ENCODE measurements around the gene LDAH.
"Not testable (repeated sequence)": the region's sequence is repeated elsewhere in the genome, so short reads cannot be mapped to it uniquely, and the experiment has no call there.

Gene LDAH

DNA sequence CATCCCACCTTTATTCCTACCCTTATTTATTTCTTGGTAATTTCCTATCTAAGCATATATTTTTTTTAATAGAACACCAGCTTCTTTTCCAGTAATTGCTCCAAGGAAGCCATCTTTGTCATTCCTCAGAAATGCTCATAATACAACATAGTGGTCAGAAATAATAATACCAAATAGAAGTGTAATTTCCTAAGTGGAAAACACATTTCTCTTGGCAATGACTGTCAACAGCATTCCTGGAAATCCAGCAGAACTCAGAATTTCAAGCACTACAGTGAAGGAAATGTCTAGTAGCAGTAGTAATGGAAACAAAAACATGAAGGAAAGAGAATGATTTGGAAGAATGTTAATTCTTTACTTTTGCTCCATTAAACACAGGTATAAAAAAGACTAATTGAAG lies 99.4 kb downstream of the LDAH start:
- DNase-seq (ENCODE audit: low spot score), result no peak

DNA sequence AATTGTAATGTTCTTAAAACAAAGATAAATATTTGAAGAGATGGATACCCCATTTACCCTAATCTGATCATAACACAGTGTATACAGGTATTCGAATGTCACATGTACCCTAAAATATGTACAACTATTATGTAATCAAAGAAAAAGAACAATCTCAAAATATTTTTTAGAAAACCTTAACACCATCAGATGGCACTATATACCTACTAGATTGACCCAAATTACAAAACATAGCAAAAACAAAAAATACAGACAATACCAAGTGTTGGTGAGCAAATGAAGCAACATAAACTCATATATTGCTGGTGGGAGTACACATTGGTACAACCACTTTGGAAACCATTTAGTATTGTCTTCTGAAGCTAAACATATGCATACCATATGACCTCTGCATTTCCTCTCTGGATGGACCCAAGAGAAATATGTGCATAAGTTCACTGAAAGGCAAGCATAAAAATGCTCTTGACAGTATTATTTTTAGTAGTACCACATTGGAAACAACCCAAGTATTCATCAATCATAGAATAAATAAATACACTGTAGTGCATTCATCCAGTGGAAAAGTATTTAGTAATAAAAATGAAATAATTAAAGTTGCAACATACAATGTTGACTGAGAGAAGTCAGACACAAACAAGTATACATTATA lies 100.2 kb downstream of the LDAH start:
- no peak for DNase-seq (ENCODE audit: low spot score)

DNA sequence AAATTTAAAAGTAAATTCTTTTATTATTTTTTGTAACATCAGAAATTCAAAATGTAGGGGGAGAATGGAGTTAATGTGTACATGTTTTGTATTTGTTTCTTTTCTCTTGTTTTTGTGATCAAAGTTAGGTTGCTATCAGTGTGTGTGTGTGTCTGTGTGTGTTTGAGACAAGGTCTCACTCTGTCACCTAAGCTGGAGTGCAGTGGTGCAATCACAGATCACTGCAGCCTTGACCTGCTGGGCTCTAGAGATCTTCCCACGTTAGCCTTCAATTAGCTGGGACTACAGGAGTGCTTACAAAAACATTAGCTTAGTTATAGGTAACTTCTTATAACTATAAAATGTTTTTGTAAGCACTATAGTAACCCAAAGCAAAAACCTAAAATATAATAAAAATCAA lies 105.3 kb downstream of the LDAH start:
- DNase-seq (ENCODE audit: low spot score), result no peak

GRCh38 chr2:20716164-20716563 lies 106.7 kb downstream of the LDAH start:
- not testable (repeated sequence) for DNase-seq (ENCODE audit: low spot score)

DNA sequence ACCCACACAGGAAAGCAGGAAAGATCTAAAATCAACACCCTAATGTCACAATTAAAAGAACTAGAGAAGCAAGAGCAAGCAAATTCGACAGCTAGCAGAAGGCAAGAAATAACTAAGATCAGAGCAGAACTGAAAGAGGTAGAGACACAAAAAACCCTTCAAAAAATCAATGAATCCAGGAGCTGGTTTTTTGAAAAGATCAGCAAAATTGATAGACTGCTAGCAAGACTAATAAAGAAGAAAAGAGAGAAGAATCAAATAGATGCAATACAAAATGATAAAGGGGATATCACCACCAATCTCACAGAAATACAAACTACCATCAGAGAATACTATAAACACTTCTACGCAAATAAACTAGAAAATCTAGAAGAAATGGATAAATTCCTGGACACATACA lies 108.5 kb downstream of the LDAH start:
- DNase-seq (ENCODE audit: low spot score), result not testable (repeated sequence)

GRCh38 chr2:20713585-20713984 lies 109.3 kb downstream of the LDAH start:
- DNase-seq (ENCODE audit: low spot score), result not testable (repeated sequence)

DNA sequence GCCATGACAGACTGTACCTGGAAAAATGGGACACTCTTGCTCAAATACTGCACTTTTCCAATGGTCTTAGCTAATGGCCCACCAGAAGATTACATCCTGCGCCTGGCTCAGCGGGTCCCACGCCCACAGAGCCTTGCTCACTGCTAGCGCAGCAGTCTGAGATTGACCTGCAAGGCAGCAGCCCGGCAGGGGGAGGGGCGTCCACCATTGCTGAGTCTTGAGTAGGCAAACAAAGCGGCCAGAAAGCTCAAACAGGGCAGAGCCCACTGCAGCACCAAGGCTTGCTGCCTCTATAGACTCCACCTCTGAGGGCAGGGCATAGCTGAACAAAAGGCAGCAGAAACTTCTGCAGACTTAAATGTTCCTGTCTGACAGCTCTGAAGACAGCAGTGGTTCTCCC lies 111.3 kb downstream of the LDAH start:
- not testable (repeated sequence) for DNase-seq (ENCODE audit: low spot score)

DNA sequence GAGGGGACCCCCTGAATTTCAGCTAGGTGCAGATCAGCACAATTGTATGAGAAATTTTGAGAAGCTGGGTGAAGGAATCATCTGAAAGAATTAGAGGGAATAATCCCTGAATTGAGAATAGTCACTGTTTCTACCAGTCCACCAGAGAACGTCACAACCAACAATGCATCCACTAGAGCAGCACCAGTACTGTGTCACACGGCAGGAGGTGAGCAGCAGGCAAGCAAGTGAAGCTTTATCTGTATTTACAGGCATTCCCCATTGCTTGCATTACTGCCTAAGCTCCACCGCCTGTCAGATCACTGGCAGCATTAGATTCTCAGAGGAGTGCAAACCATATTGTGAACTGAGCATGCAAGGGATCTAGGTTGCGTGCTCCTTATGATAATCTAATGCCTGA lies 115.3 kb downstream of the LDAH start:
- no peak for DNase-seq (ENCODE audit: low spot score)

DNA sequence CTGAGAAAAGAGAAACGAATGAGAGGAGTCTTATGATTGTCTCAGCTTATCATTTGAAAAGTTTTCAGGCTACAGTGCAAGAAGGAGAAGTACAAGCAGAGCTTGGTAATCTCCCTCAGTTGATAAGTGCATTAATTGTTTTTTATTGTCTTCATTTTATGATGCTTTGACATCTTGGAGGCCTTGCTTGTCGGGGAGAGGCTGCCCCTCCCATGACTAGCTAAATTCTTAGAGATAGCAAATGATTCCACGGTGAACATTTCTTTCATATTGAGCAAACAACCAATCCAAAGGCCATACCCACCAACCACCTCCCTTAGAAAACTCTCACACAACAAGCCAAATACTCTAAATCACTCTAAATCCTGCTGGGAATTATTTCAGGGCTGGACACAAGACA lies 116.1 kb downstream of the LDAH start:
- no peak for DNase-seq (ENCODE audit: low spot score)

DNA sequence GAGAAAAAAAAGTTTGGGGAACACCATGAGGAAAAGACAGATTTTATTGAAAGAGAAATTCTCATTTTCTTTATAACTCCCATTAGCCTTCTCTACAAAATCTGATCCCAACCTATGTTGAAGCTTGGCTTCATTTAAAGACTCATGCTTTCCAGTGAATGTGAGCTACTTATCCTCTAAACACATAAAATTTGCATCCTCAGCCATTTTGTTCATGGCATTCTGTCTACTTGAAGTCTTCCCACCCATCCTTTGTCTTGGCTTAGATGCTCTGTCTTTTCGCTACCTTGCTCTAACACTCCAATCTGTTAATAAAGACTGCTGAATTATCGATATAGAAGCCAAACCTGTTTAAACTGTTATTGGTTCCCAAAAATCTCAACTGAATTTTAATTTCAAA lies 116.7 kb downstream of the LDAH start:
- DNase-seq (ENCODE audit: low spot score), result no peak

DNA sequence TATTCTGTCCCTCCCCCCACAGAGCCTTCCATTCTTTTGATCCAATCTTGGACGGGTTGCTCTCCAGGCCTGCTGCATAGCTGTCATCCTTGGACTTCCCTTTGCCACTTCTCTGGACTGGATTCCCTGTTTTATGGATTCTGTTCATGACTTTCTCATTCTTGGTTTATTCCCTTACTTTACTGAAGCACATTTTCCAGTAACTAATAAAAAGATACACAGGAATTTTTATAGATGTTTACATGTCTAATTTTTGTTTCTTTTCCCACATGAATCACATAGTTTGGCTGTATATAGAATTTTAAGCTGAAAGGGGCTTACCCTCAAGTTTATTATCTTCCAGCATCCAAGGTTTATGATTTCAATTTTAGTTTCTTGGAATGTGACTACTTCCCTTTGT lies 118.0 kb downstream of the LDAH start:
- no peak for DNase-seq (ENCODE audit: low spot score)

DNA sequence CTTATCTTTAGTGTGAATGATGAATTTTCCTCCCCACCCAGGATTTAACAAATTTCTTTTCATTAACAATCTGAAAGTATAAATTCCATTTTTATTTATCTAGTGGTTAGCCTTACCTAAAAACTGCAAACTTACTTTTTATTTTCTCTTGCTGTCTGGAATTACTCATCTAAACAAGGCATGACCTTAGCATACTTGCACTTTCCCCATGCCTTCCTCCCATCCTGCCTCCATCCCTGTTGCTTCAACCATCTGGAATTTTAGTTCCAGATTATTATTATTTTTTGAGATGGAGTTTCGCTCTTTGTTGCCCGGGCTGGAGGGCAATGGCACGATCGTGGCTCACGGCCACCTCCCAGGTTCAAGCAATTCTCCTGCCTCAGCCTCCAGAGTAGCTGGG lies 120.3 kb downstream of the LDAH start:
- no peak for DNase-seq (ENCODE audit: low spot score)

DNA sequence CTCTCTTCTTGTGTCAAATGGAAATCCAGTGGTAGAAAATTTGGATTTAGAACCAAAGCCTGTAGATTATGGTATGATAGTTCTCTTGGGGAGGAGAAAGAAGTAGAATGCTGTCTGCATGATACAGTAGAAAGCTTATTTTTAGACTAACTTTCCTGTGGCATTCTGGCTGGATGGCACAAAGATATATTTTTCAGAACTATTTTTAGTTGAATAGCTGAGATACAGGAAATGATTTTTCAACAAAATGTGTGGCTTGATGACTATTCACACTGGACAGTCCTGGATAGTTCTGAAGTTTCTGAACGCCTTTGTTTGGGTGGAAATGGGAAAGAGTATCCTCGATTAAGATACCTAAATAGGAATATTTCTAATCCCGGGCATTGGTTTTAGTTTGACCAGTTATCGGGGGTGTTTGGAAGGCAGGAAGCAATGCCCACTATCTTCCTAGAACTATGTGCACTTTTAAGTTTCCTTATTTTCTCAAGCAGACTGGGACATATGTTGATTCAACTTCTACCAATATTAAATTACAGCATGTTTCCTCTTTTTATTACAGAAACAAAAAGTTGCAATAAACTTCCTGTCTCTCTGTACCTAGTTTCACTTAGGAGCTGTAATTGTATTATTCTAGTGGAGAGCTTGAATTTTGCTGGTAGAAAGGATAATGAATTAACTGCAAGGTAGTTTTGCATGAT lies 123.8 kb downstream of the LDAH start:
- DNase-seq (ENCODE audit: low spot score), result no peak

GRCh38 chr2:20697322-20697934 lies 125.5 kb downstream of the LDAH start:
- no peak for DNase-seq (ENCODE audit: low spot score)

DNA sequence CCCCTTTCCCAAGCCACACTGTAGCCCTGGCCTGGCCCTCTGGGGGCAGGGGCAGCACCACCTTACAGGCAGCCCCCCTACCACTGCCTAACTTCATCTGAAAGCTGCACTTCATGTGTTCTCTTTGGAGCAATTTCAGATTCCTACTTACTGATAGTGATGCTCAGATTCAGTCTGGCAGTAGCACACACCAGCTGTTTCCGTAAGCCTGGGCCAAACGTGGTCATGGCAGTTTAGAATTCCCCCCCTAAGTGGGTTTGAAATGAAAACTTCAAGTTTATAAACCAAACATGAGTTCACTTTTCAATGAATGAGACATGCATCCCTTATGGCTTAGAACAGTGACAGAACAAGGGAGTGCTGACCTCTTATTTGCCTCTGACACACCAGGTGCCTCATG lies 126.5 kb downstream of the LDAH start:
- DNase-seq (ENCODE audit: low spot score), result no peak

DNA sequence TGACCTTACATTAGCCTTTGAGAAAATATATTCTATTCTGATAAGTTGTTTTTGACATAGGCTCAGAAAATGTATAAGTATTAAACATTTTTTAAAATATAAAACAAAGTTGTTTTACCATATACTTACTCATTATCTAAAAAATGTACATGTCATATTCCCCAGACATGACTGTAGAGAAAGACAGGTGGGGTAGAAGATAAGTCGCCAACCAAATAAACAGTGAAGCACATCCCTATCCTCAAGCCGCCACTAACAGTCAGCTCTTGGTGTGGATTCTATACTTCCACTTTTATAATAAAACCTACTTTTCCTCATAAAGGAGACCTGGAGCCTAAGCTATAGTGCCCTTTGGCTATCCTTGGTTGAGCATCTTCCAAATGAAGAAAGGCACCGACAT lies 129.6 kb downstream of the LDAH start:
- peak; percentile 17 for DNase-seq (ENCODE audit: low spot score)

- DNase-seq (ENCODE audit: low spot score), result no peak
Observed at GRCh38 chr2:20692081-20692480, 130.8 kb downstream of the LDAH start.

GRCh38 chr2:20691076-20691734 lies 131.7 kb downstream of the LDAH start:
- DNase-seq (ENCODE audit: low spot score), result no peak

GRCh38 chr2:20689428-20690264 lies 133.3 kb downstream of the LDAH start:
- DNase-seq (ENCODE audit: low spot score), result no peak

DNA sequence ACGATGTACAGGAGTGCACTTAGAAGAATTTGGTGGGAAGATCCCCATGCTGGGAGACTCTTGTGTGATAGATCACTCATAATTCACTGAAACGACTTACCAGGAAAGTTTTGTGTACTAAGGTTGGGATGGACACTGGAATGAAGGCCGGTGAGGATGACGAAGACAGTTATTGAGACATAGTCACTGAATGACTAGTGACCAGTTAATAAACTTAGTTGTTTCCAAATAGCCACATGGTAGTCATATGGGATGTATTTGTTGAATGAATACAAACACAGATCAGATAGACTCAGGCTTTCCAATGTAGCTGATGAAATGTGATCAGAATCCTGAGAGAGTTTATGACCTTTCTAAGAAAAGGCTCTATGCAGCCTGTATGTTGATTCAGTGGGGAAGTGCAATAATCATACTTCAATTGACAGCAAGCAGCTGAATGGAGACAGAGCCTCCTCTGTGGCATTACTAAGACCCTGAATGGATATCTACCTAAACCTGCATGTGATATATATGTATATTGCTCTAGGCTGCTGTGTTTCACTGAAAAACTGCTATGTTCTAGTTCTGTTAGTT lies 135.6 kb downstream of the LDAH start:
- no peak for DNase-seq (ENCODE audit: low spot score)

DNA sequence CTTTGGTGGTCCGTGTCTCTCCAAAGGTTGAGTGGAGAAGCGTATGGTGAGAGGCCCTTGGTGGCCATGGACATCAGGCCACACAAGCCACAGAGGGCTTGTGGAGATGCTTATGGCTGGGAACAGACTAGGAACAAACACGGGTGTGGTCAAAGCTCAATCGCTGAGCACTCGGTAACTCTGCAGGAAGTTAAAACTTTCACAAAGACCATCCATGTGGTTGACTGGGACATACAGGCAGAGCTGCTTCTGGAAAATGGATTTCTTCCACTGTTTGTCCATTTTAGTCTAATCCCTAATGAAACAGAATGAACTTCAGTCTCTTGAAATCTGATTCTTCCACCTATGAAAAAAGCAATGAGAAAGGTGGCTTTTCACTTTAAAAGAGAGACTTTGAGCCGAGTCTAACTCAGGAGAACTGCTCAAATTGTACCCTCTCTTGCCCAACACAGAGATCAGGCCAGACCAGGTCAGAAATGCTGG lies 138.3 kb downstream of the LDAH start:
- no peak for DNase-seq (ENCODE audit: low spot score)
